ENCODE results near the gene MYLK.
A peak's percentile ranks its signal among the peaks of the same experiment; 100 is the strongest.

Gene MYLK

GRCh38 chr3:123791073-123791370, 93.1 kb downstream of the MYLK start:
- no peak for DNase-seq (ENCODE audit: low read depth)

GRCh38 chr3:123790254-123791072, 93.7 kb downstream of the MYLK start:
- DNase-seq (ENCODE audit: low read depth): no peak

- peak; percentile 68 for DNase-seq (ENCODE audit: low read depth)
These were observed 94.4 kb downstream of the MYLK start for GRCh38 chr3:123789760-123790159.

GRCh38 chr3:123789160-123789559, 95.0 kb downstream of the MYLK start:
- DNase-seq (ENCODE audit: low read depth): no peak

GRCh38 chr3:123788710-123789109, 95.4 kb downstream of the MYLK start:
- no peak for DNase-seq (ENCODE audit: low read depth)

GRCh38 chr3:123787133-123787532, 97.0 kb downstream of the MYLK start:
- DNase-seq (ENCODE audit: low read depth): no peak

GRCh38 chr3:123785602-123786001, 98.5 kb downstream of the MYLK start:
- DNase-seq (ENCODE audit: low read depth): no peak

GRCh38 chr3:123783811-123784210, 100.3 kb downstream of the MYLK start:
- no peak for DNase-seq (ENCODE audit: low read depth)

GRCh38 chr3:123783050-123783689, 101.0 kb downstream of the MYLK start:
- no peak for DNase-seq (ENCODE audit: low read depth)

GRCh38 chr3:123782488-123782887, 101.6 kb downstream of the MYLK start:
- DNase-seq (ENCODE audit: low read depth): no peak

- DNase-seq (ENCODE audit: low read depth): no peak
These were observed 102.4 kb downstream of the MYLK start for GRCh38 chr3:123781571-123782275.

GRCh38 chr3:123781138-123781537, 103.0 kb downstream of the MYLK start:
- DNase-seq (ENCODE audit: low read depth): no peak

- DNase-seq (ENCODE audit: low read depth): no peak
These were observed 103.5 kb downstream of the MYLK start for GRCh38 chr3:123780656-123781055.

GRCh38 chr3:123779655-123780231, 104.4 kb downstream of the MYLK start:
- no peak for DNase-seq (ENCODE audit: low read depth)

GRCh38 chr3:123778991-123779622, 105.0 kb downstream of the MYLK start:
- DNase-seq (ENCODE audit: low read depth): no peak

GRCh38 chr3:123778525-123778924, 105.6 kb downstream of the MYLK start:
- DNase-seq (ENCODE audit: low read depth): no peak

GRCh38 chr3:123776071-123776782, 107.9 kb downstream of the MYLK start:
- DNase-seq (ENCODE audit: low read depth): no peak

GRCh38 chr3:123774474-123774873, 109.7 kb downstream of the MYLK start:
- DNase-seq (ENCODE audit: low read depth): no peak

- peak; percentile 36 for DNase-seq (ENCODE audit: low read depth)
These were observed 110.3 kb downstream of the MYLK start for GRCh38 chr3:123773681-123774431.

GRCh38 chr3:123769356-123769743, 114.8 kb downstream of the MYLK start:
- DNase-seq (ENCODE audit: low read depth): no peak

Measured in HS-5 (cell line).